Hematopoietic multipotent progenitor cell treated with erythropoietin and hydrocortisone succinate and interleukin-3 and kit ligand, for 17 days (in vitro differentiated cells): ENCODE data around the gene TALDO1.

Experiments
- DNase-seq: peaks from one replicate; pipeline ENCODE4 v3.0.0-alpha.2; 2015; ENCODE audit warnings: low spot score

TALDO1 gene

DNA sequence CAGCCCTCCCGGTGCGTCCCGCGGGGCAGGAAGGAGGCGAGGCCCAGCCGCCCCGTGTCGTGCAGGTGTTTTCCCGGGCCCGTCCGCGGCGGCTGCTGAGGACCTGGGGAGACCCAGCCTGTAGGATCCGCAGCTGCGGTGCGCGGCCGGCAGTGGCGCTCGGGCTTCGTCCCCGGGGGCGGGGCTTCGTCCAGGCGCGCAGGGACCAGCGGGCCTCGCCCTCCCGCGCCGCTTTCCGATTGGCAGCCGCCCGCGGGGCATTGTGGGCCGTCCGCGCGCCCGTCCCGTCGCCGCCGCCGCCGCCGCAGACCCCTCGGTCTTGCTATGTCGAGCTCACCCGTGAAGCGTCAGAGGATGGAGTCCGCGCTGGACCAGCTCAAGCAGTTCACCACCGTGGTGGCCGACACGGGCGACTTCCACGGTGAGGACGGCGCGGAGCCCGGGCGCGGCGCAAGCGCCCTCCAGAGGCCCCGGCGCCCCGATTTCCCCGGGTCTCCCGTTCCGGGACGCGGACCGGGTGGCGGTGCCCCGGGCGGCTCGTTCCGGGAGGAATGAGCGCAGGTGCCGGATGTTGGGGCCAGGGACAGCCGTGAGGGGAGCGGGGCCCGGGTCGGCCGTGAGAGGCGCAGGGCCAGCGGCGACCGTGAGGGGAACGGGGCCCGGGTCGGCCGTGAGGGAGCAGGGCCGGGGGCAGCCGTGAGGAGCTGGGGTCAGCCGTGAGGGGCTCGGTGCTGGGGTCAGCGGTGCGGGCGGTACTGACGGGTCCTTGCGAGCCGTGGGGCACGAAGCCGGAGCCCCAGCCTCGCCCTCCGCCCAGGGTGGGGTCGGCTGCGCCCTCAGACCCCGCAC is at the start of gene TALDO1:
Gene TALDO1, plus strand, starts transcription at position 307 of the 849 bp plus-strand sequence. Its CDS starts 18 bp downstream, at position 325.
- peak; percentile 94 for DNase-seq

- no peak for DNase-seq
Measured at GRCh38 chr11:697811-698311, 49.4 kb upstream of the TALDO1 start.

DNA sequence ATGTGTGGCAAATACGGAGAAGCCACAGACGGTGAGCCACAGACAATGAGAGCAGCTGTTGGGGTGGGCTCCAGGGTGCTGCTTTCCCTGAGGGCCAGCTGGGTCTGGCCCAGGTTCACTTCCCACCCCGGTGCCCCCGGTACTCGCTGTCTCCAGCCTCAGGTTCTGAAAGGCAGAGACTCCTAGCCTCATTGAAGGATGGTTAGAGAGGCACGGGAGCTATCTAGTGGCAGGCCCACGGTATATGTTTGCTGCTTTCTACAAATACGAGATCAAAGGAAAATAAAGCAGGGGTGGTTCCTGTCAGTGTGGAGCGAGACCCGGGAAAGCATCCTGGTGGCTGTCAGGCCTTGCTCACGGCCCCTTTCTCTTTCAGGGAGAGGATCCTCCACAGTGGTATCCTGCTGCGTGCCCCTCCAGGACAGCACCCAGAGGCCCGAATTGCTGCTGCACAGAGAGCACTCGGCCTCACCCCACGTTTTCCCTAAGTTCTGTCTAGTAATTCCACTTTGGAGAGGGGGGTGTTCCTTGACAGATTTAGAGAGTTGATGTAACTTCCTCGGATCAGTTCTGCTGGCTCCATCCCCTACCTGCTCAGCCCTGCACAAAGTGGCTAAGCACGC is 48.7 kb upstream of the TALDO1 start:
- DNase-seq = no peak

DNA sequence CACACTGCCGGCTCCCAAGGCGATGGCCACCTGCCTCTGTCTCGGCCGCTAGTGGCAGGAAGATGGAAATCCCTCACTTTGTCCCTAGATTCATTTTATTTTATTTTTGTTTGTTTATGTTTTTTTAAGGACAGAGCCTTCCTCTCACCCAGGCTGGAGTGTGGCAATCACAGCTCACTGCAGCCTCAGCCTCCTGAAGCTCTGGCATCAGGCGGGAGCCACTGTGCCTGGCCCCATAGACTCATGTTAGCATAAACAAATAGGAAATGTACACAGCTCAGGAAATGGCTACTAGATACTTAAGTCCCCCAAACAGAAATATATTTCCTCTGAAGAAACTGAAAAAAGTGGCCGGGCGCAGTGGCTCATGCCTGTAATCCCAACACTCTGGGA is 48.2 kb upstream of the TALDO1 start:
- DNase-seq = no peak

- DNase-seq = no peak
Measured at GRCh38 chr11:699753-700152, 47.5 kb upstream of the TALDO1 start.

GRCh38 chr11:701741-702461 is 45.4 kb upstream of the TALDO1 start:
- no peak for DNase-seq

GRCh38 chr11:702462-703461 is 44.5 kb upstream of the TALDO1 start:
- DNase-seq = no peak

DNA sequence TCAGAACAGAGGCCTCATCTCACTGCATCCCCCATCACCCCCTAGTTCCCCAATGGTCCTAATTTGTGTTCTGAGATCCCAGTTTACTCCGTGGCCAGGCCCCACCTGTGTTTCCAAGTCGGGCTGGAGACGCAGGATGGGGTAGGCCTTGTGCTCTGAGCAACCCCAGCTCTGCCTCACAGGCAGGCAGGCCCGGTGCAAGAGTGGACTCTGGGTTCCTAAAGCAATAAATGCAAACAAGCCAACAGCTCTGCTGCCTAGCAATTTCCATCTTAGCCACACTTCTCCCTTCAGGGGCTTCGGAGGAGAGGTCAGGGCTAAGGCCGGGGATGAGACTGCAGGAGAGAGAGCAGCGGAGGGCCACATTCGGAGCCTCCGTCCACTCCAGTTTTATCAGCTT is 43.8 kb upstream of the TALDO1 start:
- DNase-seq = no peak

- DNase-seq = no peak
Measured at GRCh38 chr11:704228-704674, 43.0 kb upstream of the TALDO1 start.

DNA sequence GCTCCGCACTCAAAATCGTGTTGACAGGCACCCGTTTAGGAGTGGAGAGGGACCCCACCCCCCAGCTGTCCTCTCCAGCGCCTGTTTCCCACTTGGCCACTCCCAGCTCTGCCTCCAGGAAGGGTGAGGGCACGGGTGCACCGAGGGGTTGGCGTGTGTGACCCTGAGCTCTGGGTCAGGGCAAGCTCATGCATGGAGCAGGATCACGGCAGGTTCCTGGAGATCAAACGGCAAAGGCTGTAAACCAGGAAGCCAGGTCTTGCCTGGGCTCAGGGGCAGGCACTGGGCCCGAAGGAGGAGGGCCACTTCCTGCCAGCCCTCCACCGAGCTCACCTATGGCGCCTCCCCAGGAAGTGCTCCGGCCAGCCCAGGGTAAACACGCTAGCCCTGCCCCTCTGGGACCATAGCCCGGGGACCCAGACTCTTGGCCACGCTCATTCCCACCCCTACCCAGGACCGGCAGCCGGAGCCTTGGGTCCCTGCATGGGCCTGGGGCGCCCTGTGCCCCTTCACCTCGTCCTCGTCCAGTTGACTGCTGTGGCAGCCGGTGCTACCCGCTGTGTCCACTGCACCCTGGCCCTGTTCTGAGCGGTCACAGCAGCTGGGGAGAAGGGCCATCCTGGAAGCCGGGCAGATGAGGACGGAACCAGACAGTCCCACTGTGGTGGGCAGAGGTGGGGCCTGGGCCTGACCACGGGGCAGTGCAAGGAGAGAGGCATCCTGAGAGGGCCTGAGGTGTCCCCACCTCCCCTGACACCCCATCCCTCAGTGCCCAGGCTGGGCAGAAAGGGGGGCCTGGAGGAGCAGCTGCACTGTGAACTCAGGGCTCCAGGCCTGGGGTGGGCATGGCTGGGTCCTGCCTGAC is 42.3 kb upstream of the TALDO1 start:
- DNase-seq = no peak

- no peak for DNase-seq
Measured at GRCh38 chr11:705646-706438, 41.4 kb upstream of the TALDO1 start, which contains the start of gene EPS8L2. Gene EPS8L2, plus strand, starts transcription at chr11:706231. Its CDS starts 3,177 bp downstream, at chr11:709408.

DNA sequence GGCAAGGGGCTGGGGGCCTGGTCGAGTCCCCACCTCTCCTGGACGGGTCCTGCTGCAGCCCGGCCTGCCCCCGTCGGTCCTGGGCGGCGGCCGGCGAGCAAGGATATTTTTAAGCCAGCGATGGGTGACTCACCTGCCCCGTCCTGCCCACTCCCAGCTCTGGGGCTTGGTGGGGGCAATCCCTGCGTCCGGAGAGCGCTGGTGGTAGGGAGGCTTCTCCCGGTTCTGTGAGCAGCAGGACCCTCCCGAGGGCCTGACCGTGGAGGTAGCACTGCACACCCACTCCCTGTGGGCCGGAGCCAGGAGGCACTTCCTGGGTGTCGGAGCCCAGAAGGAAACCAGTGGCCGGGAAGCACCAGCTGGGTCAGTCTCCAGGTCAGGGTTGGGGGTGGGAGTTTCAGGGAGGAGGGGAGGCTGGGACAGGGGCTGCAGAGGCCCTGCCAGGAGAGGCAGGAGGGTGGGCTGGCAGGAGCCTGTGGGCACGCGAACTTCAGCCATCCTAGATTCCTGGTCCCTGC is 40.8 kb upstream of the TALDO1 start:
- DNase-seq = no peak

GRCh38 chr11:706957-707816 is 40.1 kb upstream of the TALDO1 start:
- DNase-seq = no peak

DNA sequence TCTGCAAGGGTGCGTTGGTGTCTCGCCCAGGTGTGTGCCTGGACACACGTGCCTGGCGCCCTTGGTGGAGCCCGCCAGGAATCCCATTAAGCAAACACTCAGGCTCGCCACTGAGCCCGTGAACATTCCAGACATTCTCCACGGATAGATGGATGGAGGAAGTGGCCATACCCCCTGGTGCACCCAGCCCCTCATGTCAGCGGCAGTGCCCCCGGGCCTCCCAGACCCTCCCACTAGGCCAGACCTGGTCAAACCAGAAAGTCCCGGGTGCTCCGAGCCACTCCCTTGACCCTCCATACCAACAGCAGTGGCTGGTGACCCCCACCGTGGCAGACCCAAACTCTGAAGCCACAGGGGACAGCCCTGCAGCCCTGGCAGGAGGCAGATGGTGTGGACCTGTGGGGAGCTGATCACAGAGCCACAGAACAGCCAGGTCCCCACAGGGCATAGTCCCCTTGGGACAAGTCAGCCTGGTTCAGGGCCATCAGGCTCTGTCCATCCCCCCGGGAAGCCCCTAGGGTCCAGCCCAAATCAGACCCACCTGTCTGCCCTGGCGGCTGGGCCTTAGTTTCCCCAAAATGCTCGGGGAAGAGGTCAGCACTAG is 39.3 kb upstream of the TALDO1 start:
- no peak for DNase-seq

- no peak for DNase-seq
Measured at GRCh38 chr11:708511-708910, 38.8 kb upstream of the TALDO1 start.

DNA sequence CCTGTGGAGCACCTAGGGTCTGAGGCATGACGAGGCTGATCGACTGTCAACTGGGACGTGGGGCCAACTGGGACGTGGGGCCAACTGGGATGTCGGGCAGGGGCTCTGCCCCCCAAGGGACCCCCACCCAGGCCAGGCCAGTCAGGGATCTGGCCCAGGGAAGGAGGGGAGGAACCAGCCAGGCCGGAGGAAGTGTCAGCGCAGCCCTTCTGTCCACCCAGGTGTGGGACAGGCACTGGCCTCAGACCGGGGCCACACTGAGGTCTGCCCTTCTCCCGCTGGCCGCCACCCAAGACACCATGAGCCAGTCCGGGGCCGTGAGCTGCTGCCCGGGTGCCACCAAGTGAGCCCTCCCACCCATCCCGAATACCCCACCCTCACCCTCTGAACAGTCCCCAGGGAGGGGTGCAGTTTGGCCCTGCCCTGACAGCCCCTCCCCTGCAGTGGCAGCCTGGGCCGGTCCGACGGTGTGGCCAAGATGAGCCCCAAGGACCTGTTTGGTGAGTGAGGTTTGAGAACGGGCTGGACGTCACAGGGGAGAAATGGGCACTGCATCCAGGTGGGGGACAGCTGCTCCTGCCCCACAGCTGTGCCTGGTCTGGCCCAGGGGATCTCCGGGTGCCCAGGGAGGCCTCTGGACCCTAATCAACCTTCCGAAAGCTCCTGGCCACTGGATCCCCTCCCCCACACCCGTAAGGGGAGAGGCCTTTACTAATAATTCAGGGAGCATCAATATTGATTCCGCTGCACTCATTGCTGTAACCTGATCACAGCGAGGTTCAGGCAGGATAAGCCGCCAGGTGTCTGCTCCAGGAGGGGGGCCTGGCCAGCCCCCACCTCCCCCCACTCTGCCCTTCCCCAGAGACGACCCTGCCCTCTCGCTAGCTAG is 37.9 kb upstream of the TALDO1 start:
- no peak for DNase-seq

DNA sequence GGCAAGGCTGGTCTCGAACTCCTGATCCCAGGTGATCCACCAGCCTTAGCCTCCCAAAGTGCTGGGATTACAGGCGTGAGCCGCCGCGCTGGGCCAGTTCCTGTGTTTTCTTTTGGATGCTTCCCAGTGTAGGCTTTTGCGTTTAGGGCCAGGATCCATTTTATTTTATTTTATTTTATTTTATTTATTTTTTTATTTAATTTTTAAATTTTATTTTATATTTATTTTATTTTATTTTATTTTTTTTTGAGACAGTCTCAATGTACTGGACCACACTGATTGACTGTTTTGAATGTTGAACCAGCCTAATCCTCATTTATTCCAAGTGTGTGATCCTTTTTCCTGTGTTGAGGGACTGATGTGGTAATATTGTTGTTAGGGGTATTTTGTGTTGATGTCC is 32.8 kb upstream of the TALDO1 start:
- DNase-seq = no peak
